ENCODE measurements around the gene CDKN2C. TPM values are rescaled to one million over a fixed set of nuclear protein-coding genes. Genes with fewer than 3 reads are reported as not detected.

Gene CDKN2C
- total and polyA plus RNA-seq, 10 of the 15 experiments (the other 5 are each of a cell fraction or from before 2014, with no cell fraction given): 3.3 to 11.7 (median 6.0) TPM

DNA sequence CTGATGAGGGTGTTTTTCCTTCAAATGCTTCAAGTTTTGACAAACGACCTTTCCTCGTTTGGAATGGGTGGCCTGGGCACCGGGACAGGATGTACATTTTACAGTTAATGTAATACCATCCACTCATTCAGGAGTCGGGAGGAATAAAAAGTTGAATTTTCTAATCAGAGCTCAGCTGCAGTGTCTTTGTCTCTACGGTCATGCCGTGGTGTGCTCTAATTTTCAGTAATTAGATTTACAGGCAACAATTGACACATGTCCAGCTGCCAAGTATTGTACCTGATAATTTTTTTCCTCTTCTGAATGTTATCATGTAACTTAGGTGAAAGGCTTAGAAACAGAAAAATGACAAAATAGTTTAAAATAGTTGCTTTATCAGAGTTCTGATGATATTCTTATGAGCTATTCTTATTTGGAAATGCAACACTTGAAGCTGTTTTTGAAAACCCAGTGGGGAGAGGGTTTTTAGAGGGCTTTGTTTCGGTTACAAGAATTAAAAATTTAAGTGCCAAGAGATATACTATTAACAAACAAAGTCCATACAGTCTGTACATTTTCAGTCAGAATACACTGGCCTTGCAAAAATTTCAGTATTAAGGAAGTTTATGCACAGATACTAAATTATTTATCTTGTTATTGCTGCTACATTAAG is 1.0 kb downstream of the CDKN2C start:
- Histone ChIP-seq H3K27ac (ENCODE audit: control insufficient read depth, insufficient read depth) (peak overlapping the region; percentile 92), H3K9ac (ENCODE audit: control insufficient read depth, insufficient read depth, low read length) (peak overlapping the region; percentile 85), H3K4me3 (peak overlapping the region; percentile 99), H3K9me3 (replicated peaks; ENCODE audit: control insufficient read depth, insufficient read depth, low read length) (no peaks in the 10 kb centered on the region), H2AFZ (ENCODE audit: control insufficient read depth, low read depth, low read length) (no peak overlapping the region), H3K4me2 (ENCODE audit: control insufficient read depth, insufficient read depth) (peak overlapping the region; percentile 9; the same call in 1 of the 2 replicates), H3K79me2 (ENCODE audit: control insufficient read depth, insufficient read depth, low read length) (peaks cover 59% of the 10 kb centered on the region), H3K4me1 (ENCODE audit: control insufficient read depth, insufficient read depth, low read length) (no peaks in the 10 kb centered on the region; the same call in 1 of the 2 replicates), H3K27me3 (replicated peaks in 1 of 2; ENCODE audit: control insufficient read depth in 2 of 2, insufficient read depth in 2 of 2, low read length in 1 of 2) (no peaks in the 10 kb centered on the region), H3K36me3 (ENCODE audit: control insufficient read depth in 2 of 2, insufficient read depth in 2 of 2, low read length in 1 of 2) (peaks cover 0 to 7% of the 10 kb centered on the region in 2 experiments; a peak in 1 of 4 replicates), H4K20me1 (ENCODE audit: control insufficient read depth, insufficient read depth) (no peaks in the 10 kb centered on the region)
- no TSS peak for BruUV-seq (replicated peaks)
- ATAC-seq: no peak
- FAIRE-seq: no peak
- CTCF ChIA-PET: interaction anchor here (1.0 to 3.1 kb wide), 5 partner anchors 10 to 220 kb away, joined by 3 to 17 read pairs (median 5); partner anchors contain the start of gene FAF1
- DNase-seq (ENCODE audit: low read depth, low spot score): no peak
- WGBS (ENCODE audit: insufficient coverage, insufficient replicate concordance, low lambda C conversion rate, missing lambda C conversion rate): 6% methylated on average over 7 of the region's 7 CpGs
- SMC1A ChIA-PET (ENCODE audit: uncharacterized antibody, unreplicated experiment): interaction anchor here (0.8 to 2.0 kb wide), 5 partner anchors 20 to 297 kb away, joined by 3 to 8 read pairs (median 3); no protein-coding TSS in a partner anchor
- in situ Hi-C loops (cut with MboI) (no loop called here), intact Hi-C loops (cut with micrococcal nuclease; ENCODE audit: unreplicated experiment) (no loop called here)
- POLR2A ChIA-PET: interaction anchor here (2.5 kb wide), 1 partner anchor 10 kb away, joined by 12 read pairs; the partner anchor contains the start of gene FAF1
- RAD21 ChIA-PET (ENCODE audit: unreplicated experiment): no interaction called here
- TF ChIP-seq CHD4 (IDR thresholded peaks at IDR 0.05) (no peak), IKZF2 (IDR thresholded peaks at IDR 0.05) (no peak), EGR1 (IDR thresholded peaks at IDR 0.05; ENCODE audit: borderline replicate concordance in 1 of 2, low read depth in 2 of 2, low read length in 2 of 2) (no peak), RBBP5 (conservative IDR thresholded peaks at IDR 0.05) (no peak), SMC3 (IDR thresholded peaks at IDR 0.05; ENCODE audit: borderline replicate concordance, low read length) (no peak), SP1 (IDR thresholded peaks at IDR 0.05; ENCODE audit: low read depth, low read length) (no peak), MEF2B (IDR thresholded peaks at IDR 0.05; ENCODE audit: partially characterized antibody, poor library complexity, severe bottlenecking) (no peak), NR2C1 (IDR thresholded peaks at IDR 0.05) (no peak), GATAD2B (conservative IDR thresholded peaks at IDR 0.05; ENCODE audit: low read depth) (no peak), YBX1 (IDR thresholded peaks at IDR 0.05) (no peak), RELA (IDR thresholded peaks at IDR 0.05; ENCODE audit: borderline replicate concordance, partially characterized antibody) (no peak), DPF2 (IDR thresholded peaks at IDR 0.05) (no peak), E2F4 (IDR thresholded peaks at IDR 0.05; ENCODE audit: low read depth, low read length) (no peak), ZNF384 (IDR thresholded peaks at IDR 0.05; ENCODE audit: borderline replicate concordance, low read depth, low read length) (no peak)
- TF ChIP-seq, protein P1, sequence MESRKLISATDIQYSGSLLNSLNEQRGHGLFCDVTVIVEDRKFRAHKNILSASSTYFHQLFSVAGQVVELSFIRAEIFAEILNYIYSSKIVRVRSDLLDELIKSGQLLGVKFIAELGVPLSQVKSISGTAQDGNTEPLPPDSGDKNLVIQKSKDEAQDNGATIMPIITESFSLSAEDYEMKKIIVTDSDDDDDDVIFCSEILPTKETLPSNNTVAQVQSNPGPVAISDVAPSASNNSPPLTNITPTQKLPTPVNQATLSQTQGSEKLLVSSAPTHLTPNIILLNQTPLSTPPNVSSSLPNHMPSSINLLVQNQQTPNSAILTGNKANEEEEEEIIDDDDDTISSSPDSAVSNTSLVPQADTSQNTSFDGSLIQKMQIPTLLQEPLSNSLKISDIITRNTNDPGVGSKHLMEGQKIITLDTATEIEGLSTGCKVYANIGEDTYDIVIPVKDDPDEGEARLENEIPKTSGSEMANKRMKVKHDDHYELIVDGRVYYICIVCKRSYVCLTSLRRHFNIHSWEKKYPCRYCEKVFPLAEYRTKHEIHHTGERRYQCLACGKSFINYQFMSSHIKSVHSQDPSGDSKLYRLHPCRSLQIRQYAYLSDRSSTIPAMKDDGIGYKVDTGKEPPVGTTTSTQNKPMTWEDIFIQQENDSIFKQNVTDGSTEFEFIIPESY (IDR thresholded peaks at IDR 0.05): no peak
- TF ChIP-seq, protein P2, sequence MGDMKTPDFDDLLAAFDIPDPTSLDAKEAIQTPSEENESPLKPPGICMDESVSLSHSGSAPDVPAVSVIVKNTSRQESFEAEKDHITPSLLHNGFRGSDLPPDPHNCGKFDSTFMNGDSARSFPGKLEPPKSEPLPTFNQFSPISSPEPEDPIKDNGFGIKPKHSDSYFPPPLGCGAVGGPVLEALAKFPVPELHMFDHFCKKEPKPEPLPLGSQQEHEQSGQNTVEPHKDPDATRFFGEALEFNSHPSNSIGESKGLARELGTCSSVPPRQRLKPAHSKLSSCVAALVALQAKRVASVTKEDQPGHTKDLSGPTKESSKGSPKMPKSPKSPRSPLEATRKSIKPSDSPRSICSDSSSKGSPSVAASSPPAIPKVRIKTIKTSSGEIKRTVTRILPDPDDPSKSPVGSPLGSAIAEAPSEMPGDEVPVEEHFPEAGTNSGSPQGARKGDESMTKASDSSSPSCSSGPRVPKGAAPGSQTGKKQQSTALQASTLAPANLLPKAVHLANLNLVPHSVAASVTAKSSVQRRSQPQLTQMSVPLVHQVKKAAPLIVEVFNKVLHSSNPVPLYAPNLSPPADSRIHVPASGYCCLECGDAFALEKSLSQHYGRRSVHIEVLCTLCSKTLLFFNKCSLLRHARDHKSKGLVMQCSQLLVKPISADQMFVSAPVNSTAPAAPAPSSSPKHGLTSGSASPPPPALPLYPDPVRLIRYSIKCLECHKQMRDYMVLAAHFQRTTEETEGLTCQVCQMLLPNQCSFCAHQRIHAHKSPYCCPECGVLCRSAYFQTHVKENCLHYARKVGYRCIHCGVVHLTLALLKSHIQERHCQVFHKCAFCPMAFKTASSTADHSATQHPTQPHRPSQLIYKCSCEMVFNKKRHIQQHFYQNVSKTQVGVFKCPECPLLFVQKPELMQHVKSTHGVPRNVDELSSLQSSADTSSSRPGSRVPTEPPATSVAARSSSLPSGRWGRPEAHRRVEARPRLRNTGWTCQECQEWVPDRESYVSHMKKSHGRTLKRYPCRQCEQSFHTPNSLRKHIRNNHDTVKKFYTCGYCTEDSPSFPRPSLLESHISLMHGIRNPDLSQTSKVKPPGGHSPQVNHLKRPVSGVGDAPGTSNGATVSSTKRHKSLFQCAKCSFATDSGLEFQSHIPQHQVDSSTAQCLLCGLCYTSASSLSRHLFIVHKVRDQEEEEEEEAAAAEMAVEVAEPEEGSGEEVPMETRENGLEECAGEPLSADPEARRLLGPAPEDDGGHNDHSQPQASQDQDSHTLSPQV (IDR thresholded peaks at IDR 0.05): no peak
